PC-9 (cell line): ENCODE results near the gene PLEKHH1.

Experiments
- CTCF ChIP-seq: fragments of 200-600 bp; sonication (generic); conservative IDR thresholded peaks from 2 replicates; pipeline ENCODE4 v1.6.1; 2017; ENCODE audit warnings: mixed run types, antibody characterized with exemption, mild to moderate bottlenecking, moderate library complexity
- EZH2 ChIP-seq: fragments of 200-600 bp; sonication (generic); IDR thresholded peaks from 2 replicates; pipeline ENCODE4 v1.8.0; 2017; ENCODE audit warnings: antibody characterized with exemption, low read depth

- no peak for TF ChIP-seq EZH2
- TF ChIP-seq CTCF, result no peak
Measured at GRCh38 chr14:67582061-67582460, 49.0 kb downstream of the PLEKHH1 start.
